SK-N-SH treated with all-trans-retinoic acid at 6 μM for 48 hours (cell line): ENCODE results near the gene ALS2.

ENCODE experiments used
- ATAC-seq: fragments of 200-7000 bp; cut with Tn5 transposase; 3 replicates; pipeline ENCODE4 v1.9.1; 2020; ENCODE audit warnings: mild to moderate bottlenecking, moderate library complexity
- ARNTL ChIP-seq: fragments of 450-650 bp; formaldehyde crosslinking; IDR thresholded peaks from 2 replicates; pipeline ENCODE4 v1.5.0; 2020; ENCODE audit warnings: low read depth, mild to moderate bottlenecking, moderate library complexity, borderline replicate concordance
- BACH2 ChIP-seq: fragments of 250-450 bp; sonication (Bioruptor Pico); IDR thresholded peaks from 2 replicates; pipeline ENCODE4 v1.9.0; 2021; ENCODE audit warnings: mild to moderate bottlenecking, borderline replicate concordance
- CSDC2 ChIP-seq: fragments of 250-450 bp; sonication (Bioruptor Pico); IDR thresholded peaks from 2 replicates; pipeline ENCODE4 v1.5.0; 2020; ENCODE audit warnings: mild to moderate bottlenecking, moderate library complexity
- ESRRG ChIP-seq: fragments of 250-450 bp; sonication (Bioruptor Pico); IDR thresholded peaks from 2 replicates; pipeline ENCODE4 v1.6.1; 2021; ENCODE audit warnings: mild to moderate bottlenecking
- GLIS3 ChIP-seq: fragments of 250-450 bp; sonication (Bioruptor Pico); IDR thresholded peaks from 2 replicates; pipeline ENCODE4 v1.5.0; 2020; ENCODE audit warnings: mild to moderate bottlenecking, moderate library complexity
- ISL1 ChIP-seq: fragments of 250-450 bp; sonication (Bioruptor Pico); IDR thresholded peaks from 2 replicates; pipeline ENCODE4 v2.1.2; 2022; ENCODE audit warnings: mild to moderate bottlenecking, moderate library complexity
- OSR1 ChIP-seq: fragments of 250-450 bp; sonication (Bioruptor Pico); IDR thresholded peaks from 2 replicates; pipeline ENCODE4 v1.8.0; 2022; ENCODE audit warnings: moderate library complexity, mild to moderate bottlenecking, inconsistent platforms
- PPARA ChIP-seq: fragments of 250-450 bp; sonication (Bioruptor Pico); IDR thresholded peaks from 2 replicates; pipeline ENCODE4 v1.5.0; 2020; ENCODE audit warnings: mild to moderate bottlenecking, borderline replicate concordance
- RARB ChIP-seq: fragments of 250-450 bp; sonication (Bioruptor Pico); IDR thresholded peaks from 2 replicates; pipeline ENCODE4 v1.8.0; 2021; ENCODE audit warnings: mild to moderate bottlenecking, moderate library complexity
- SNAI2 ChIP-seq: fragments of 250-450 bp; sonication (Bioruptor Pico); IDR thresholded peaks from 2 replicates; pipeline ENCODE4 v1.5.0; 2020; ENCODE audit warnings: mild to moderate bottlenecking, moderate library complexity
- TCF4 ChIP-seq: fragments of 250-450 bp; sonication (Bioruptor Pico); IDR thresholded peaks from 2 replicates; pipeline ENCODE4 v1.8.0; 2021; ENCODE audit warnings: mild to moderate bottlenecking, moderate library complexity, borderline replicate concordance
- TOX ChIP-seq: fragments of 250-450 bp; sonication (Bioruptor Pico); IDR thresholded peaks from 2 replicates; pipeline ENCODE4 v1.8.0; 2021; ENCODE audit warnings: mild to moderate bottlenecking, moderate library complexity, borderline replicate concordance
- ZC3H10 ChIP-seq: fragments of 250-450 bp; sonication (Bioruptor Pico); IDR thresholded peaks from 2 replicates; pipeline ENCODE4 v1.5.1; 2021; ENCODE audit warnings: mild to moderate bottlenecking, moderate library complexity
- ZFP3 ChIP-seq: fragments of 250-450 bp; sonication (Bioruptor Pico); IDR thresholded peaks from 2 replicates; pipeline ENCODE4 v1.5.0; 2020; ENCODE audit warnings: mild to moderate bottlenecking, moderate library complexity
- ZFP30 ChIP-seq: fragments of 450-650 bp; formaldehyde crosslinking; IDR thresholded peaks from 2 replicates; pipeline ENCODE4 v1.5.0; 2022; ENCODE audit warnings: mild to moderate bottlenecking, moderate library complexity
- ZNF565 ChIP-seq: fragments of 450-650 bp; formaldehyde crosslinking; conservative IDR thresholded peaks from 2 replicates; pipeline ENCODE4 v1.5.0; 2020; ENCODE audit warnings: low read depth, mild to moderate bottlenecking, moderate library complexity
- ZNF70 ChIP-seq: fragments of 450-650 bp; formaldehyde crosslinking; IDR thresholded peaks from 2 replicates; pipeline ENCODE4 v1.5.0; 2020; ENCODE audit warnings: mild to moderate bottlenecking, moderate library complexity
- ZNF8 ChIP-seq: fragments of 450-650 bp; formaldehyde crosslinking; IDR thresholded peaks from 2 replicates; pipeline ENCODE4 v1.5.0; 2020; ENCODE audit warnings: mild to moderate bottlenecking, moderate library complexity
- TF ChIP-seq, protein P1 (sequence below): fragments of 250-450 bp; sonication (Bioruptor Pico); IDR thresholded peaks from 2 replicates; pipeline ENCODE4 v1.5.1; 2020; ENCODE audit warnings: low read depth, mild to moderate bottlenecking, moderate library complexity
- TF ChIP-seq, protein P2 (sequence below): fragments of 250-450 bp; sonication (Bioruptor Pico); IDR thresholded peaks from 2 replicates; pipeline ENCODE4 v1.5.1; 2021; ENCODE audit warnings: mild to moderate bottlenecking, moderate library complexity
- TF ChIP-seq, protein P3 (sequence below): fragments of 250-450 bp; sonication (Bioruptor Pico); IDR thresholded peaks from 2 replicates; pipeline ENCODE4 v1.8.0; 2020; ENCODE audit warnings: mild to moderate bottlenecking, moderate library complexity, borderline replicate concordance
- TF ChIP-seq, protein P4 (sequence below): fragments of 250-450 bp; sonication (Bioruptor Pico); IDR thresholded peaks from 2 replicates; pipeline ENCODE4 v1.8.0; 2021; ENCODE audit warnings: low read depth, mild to moderate bottlenecking, moderate library complexity, borderline replicate concordance
- TF ChIP-seq, protein P5 (sequence below): fragments of 250-450 bp; sonication (Bioruptor Pico); IDR thresholded peaks from 2 replicates; pipeline ENCODE4 v1.5.0; 2020; ENCODE audit warnings: mild to moderate bottlenecking, moderate library complexity

Gene ALS2

DNA sequence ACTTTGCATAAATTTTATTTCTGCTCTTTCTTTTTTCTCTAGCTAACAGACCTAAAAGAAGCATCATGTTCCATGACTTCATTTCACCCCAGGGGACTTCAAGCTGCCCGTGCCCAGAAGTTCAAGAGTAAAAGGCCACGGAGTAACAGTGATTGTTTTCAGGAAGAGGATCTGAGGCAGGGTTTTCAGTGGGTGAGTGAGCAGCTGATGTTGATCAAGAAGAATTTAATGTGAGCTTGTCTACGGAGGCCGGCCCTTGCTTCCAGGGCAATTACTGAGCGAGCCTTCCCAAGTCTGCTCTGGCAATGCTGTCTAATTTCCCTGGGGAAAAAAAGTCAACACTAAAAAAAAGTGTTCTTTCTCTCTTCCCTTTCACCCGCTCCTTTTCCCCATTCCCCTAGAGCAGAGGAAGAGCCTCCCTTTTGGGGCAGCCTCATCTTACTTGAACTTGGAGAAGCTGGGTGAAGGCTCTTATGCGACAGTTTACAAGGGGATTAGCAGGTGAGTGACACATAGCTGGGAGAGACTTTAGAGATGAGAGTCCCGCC, 26.8 kb upstream of the ALS2 start:
- TF ChIP-seq ESRRG (CRISPR knock-in tag) (no peak), ZC3H10 (CRISPR knock-in tag) (no peak), BACH2 (CRISPR knock-in tag) (no peak), ZFP3 (CRISPR knock-in tag) (no peak), CSDC2 (CRISPR knock-in tag) (no peak), ZNF70 (no peak), ZNF8 (CRISPR knock-in tag) (no peak), PPARA (CRISPR knock-in tag) (no peak), RARB (CRISPR knock-in tag) (no peak), ISL1 (CRISPR knock-in tag) (no peak), SNAI2 (CRISPR knock-in tag) (no peak), OSR1 (CRISPR knock-in tag) (no peak), ZNF565 (CRISPR knock-in tag) (no peak), GLIS3 (no peak)
- TF ChIP-seq, protein P1, sequence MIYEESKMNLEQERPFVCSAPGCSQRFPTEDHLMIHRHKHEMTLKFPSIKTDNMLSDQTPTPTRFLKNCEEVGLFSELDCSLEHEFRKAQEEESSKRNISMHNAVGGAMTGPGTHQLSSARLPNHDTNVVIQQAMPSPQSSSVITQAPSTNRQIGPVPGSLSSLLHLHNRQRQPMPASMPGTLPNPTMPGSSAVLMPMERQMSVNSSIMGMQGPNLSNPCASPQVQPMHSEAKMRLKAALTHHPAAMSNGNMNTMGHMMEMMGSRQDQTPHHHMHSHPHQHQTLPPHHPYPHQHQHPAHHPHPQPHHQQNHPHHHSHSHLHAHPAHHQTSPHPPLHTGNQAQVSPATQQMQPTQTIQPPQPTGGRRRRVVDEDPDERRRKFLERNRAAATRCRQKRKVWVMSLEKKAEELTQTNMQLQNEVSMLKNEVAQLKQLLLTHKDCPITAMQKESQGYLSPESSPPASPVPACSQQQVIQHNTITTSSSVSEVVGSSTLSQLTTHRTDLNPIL (CRISPR knock-in tag) = no peak
- TF ChIP-seq, protein P2, sequence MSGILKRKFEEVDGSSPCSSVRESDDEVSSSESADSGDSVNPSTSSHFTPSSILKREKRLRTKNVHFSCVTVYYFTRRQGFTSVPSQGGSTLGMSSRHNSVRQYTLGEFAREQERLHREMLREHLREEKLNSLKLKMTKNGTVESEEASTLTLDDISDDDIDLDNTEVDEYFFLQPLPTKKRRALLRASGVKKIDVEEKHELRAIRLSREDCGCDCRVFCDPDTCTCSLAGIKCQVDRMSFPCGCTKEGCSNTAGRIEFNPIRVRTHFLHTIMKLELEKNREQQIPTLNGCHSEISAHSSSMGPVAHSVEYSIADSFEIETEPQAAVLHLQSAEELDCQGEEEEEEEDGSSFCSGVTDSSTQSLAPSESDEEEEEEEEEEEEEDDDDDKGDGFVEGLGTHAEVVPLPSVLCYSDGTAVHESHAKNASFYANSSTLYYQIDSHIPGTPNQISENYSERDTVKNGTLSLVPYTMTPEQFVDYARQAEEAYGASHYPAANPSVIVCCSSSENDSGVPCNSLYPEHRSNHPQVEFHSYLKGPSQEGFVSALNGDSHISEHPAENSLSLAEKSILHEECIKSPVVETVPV (CRISPR knock-in tag) = no peak
- TF ChIP-seq, protein P3, sequence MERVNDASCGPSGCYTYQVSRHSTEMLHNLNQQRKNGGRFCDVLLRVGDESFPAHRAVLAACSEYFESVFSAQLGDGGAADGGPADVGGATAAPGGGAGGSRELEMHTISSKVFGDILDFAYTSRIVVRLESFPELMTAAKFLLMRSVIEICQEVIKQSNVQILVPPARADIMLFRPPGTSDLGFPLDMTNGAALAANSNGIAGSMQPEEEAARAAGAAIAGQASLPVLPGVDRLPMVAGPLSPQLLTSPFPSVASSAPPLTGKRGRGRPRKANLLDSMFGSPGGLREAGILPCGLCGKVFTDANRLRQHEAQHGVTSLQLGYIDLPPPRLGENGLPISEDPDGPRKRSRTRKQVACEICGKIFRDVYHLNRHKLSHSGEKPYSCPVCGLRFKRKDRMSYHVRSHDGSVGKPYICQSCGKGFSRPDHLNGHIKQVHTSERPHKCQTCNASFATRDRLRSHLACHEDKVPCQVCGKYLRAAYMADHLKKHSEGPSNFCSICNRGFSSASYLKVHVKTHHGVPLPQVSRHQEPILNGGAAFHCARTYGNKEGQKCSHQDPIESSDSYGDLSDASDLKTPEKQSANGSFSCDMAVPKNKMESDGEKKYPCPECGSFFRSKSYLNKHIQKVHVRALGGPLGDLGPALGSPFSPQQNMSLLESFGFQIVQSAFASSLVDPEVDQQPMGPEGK (CRISPR knock-in tag) = no peak
- TF ChIP-seq, protein P4, sequence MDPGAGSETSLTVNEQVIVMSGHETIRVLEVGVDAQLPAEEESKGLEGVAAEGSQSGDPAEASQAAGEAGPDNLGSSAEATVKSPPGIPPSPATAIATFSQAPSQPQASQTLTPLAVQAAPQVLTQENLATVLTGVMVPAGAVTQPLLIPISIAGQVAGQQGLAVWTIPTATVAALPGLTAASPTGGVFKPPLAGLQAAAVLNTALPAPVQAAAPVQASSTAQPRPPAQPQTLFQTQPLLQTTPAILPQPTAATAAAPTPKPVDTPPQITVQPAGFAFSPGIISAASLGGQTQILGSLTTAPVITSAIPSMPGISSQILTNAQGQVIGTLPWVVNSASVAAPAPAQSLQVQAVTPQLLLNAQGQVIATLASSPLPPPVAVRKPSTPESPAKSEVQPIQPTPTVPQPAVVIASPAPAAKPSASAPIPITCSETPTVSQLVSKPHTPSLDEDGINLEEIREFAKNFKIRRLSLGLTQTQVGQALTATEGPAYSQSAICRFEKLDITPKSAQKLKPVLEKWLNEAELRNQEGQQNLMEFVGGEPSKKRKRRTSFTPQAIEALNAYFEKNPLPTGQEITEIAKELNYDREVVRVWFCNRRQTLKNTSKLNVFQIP (CRISPR knock-in tag) = no peak
- TF ChIP-seq, all 23 proteins: peak for 0
- ATAC-seq = peak; percentile 80

DNA sequence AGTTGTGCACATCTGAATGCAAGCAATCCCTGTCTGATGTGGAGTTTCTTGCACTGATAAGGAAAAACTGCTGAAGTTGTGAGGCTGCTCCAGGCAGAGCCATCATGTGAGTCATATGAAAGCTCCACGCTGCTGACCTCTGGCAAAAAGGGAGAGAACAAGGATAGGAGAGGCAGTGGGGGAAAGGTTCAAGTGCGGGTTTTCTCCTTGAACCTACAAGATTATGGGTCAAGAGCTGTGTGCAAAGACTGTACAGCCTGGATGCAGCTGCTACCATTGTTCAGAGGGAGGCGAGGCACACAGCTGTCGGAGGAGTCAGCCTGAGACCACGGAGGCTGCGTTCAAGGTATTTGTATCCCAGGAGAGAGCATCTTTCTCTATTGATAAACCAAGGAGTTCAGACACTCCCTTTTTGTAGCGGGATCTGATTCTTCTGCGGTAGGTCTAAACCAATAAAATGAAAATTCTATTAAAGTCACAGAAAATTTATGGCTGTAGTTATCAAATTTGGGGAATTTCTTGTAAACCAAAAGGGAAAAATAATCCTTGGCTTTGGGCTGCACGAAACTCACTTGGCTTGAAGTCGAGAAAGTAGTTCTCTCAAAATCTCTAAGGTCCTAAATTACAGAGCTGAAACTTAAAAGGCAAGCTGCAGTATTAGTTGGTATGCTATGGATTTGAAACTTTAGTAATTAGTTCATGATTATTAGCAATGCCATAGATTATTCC, 25.9 kb upstream of the ALS2 start, which contains the start of gene CDK15:
TSS of gene CDK15 (plus strand) at position 96 of the 729 bp plus-strand sequence. CDS start at position 224, 128 bp downstream.
- peak; percentile 79 for ATAC-seq
- TF ChIP-seq, protein P4 (CRISPR knock-in tag) = no peak
- TF ChIP-seq, protein P3 (CRISPR knock-in tag) = no peak
- TF ChIP-seq ZFP30 (CRISPR knock-in tag) = no peak
- no peak for TF ChIP-seq ZNF70
- TF ChIP-seq ZNF8 (CRISPR knock-in tag) = no peak
- no peak for TF ChIP-seq OSR1 (CRISPR knock-in tag)
- TF ChIP-seq, protein P5, sequence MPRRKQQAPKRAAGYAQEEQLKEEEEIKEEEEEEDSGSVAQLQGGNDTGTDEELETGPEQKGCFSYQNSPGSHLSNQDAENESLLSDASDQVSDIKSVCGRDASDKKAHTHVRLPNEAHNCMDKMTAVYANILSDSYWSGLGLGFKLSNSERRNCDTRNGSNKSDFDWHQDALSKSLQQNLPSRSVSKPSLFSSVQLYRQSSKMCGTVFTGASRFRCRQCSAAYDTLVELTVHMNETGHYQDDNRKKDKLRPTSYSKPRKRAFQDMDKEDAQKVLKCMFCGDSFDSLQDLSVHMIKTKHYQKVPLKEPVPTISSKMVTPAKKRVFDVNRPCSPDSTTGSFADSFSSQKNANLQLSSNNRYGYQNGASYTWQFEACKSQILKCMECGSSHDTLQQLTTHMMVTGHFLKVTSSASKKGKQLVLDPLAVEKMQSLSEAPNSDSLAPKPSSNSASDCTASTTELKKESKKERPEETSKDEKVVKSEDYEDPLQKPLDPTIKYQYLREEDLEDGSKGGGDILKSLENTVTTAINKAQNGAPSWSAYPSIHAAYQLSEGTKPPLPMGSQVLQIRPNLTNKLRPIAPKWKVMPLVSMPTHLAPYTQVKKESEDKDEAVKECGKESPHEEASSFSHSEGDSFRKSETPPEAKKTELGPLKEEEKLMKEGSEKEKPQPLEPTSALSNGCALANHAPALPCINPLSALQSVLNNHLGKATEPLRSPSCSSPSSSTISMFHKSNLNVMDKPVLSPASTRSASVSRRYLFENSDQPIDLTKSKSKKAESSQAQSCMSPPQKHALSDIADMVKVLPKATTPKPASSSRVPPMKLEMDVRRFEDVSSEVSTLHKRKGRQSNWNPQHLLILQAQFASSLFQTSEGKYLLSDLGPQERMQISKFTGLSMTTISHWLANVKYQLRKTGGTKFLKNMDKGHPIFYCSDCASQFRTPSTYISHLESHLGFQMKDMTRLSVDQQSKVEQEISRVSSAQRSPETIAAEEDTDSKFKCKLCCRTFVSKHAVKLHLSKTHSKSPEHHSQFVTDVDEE = no peak
- TF ChIP-seq BACH2 (CRISPR knock-in tag) = no peak
- TF ChIP-seq ARNTL (CRISPR knock-in tag) = no peak
- no peak for TF ChIP-seq CSDC2 (CRISPR knock-in tag)
- no peak for TF ChIP-seq ISL1 (CRISPR knock-in tag)
- no peak for TF ChIP-seq TCF4
- TF ChIP-seq PPARA (CRISPR knock-in tag) = no peak
- TF ChIP-seq SNAI2 (CRISPR knock-in tag) = no peak
- TF ChIP-seq GLIS3 = no peak
- no peak for TF ChIP-seq TOX (CRISPR knock-in tag)
- TF ChIP-seq RARB (CRISPR knock-in tag) = no peak
- TF ChIP-seq ZNF565 (CRISPR knock-in tag) = no peak
- TF ChIP-seq ESRRG (CRISPR knock-in tag) = no peak
- TF ChIP-seq, all 23 proteins: peak for 0

DNA sequence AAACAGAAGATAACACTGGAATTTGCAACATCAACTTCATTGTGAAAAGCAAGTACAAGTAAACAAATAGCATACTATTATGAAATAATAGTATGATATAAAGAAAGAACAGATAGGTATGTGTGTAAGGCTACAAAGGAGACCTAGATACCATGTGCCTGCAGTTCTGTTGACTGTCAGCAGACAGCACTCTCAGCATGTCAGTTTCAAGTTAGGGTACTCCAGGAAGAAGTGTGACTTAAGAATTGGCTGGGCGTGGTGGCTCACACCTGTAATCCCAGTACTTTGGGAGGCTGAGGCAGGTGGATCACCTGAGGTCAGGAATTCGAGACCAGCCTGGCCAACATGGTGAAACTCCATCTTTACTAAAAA, 18.2 kb upstream of the ALS2 start:
- ATAC-seq = peak; percentile 51
